Neural cell (in vitro differentiated cells): ENCODE measurements around the gene SCRG1.

Experiments used
- EP300 ChIP-seq: fragments of 450-650 bp; conservative IDR thresholded peaks from 2 replicates; pipeline ENCODE4 v1.6.1; 2014; ENCODE audit warnings: antibody characterized with exemption, mild to moderate bottlenecking, moderate library complexity; ENCODE audit not compliant: poor library complexity, severe bottlenecking
- EZH2 ChIP-seq: fragments of 200-600, 300-800 bp; shearing (Covaris generic), sonication (generic); IDR thresholded peaks from 2 replicates; pipeline ENCODE4 v1.6.1; 2014; ENCODE audit warnings: antibody characterized with exemption, low read length, borderline replicate concordance, mild to moderate bottlenecking; ENCODE audit not compliant: insufficient read depth, poor library complexity, severe bottlenecking
- MXI1 ChIP-seq: fragments of 450-650 bp; conservative IDR thresholded peaks from 2 replicates; pipeline ENCODE4 v1.6.1; 2014; ENCODE audit warnings: antibody characterized with exemption, mild to moderate bottlenecking; ENCODE audit not compliant: poor library complexity, severe bottlenecking
- POLR2AphosphoS5 ChIP-seq: IDR thresholded peaks from 2 replicates; pipeline ENCODE4 v1.6.1; 2012
- RAD21 ChIP-seq: fragments of 450-650 bp; conservative IDR thresholded peaks from 2 replicates; pipeline ENCODE4 v1.6.1; 2014; ENCODE audit warnings: antibody characterized with exemption, mild to moderate bottlenecking, moderate library complexity
- TAF1 ChIP-seq: IDR thresholded peaks from 2 replicates; pipeline ENCODE4 v1.6.1; 2012; ENCODE audit warnings: low read depth
- TF ChIP-seq, protein P1 (sequence below): fragments of 450-650 bp; IDR thresholded peaks from 2 replicates; pipeline ENCODE4 v1.5.1; 2014; ENCODE audit warnings: antibody characterized with exemption, mild to moderate bottlenecking, moderate library complexity; ENCODE audit not compliant: poor library complexity, severe bottlenecking

DNA sequence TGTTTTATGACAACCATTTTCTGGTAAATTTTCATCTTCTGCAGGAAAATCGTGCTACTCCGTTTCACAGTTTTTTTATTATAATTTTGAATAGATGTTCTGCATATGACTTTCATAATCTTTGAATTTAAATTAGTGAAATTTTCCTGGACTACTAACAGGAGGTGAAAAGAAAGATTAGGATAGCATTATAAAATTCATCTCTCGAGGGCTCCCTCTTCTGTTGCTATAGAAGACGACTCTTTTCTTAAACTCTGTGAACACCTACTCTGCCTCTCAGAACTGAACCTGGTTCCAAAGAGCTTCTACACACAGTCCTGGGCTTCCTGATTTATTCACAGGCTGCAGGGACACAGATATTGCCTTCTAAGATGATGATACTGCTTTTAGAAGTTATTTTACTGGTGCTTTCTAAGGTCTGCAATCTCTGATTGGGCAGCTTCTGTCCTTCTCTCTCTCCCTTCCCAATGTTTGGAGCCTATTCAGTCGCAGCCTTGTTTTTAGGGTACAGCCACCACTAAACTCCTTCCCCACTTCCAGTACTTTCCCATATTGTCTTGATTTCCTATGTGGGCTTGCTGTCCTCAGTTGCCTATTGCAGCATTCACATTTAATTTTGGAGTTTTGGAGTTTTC, 38.2 kb downstream of the SCRG1 start:
- TF ChIP-seq, protein P1, sequence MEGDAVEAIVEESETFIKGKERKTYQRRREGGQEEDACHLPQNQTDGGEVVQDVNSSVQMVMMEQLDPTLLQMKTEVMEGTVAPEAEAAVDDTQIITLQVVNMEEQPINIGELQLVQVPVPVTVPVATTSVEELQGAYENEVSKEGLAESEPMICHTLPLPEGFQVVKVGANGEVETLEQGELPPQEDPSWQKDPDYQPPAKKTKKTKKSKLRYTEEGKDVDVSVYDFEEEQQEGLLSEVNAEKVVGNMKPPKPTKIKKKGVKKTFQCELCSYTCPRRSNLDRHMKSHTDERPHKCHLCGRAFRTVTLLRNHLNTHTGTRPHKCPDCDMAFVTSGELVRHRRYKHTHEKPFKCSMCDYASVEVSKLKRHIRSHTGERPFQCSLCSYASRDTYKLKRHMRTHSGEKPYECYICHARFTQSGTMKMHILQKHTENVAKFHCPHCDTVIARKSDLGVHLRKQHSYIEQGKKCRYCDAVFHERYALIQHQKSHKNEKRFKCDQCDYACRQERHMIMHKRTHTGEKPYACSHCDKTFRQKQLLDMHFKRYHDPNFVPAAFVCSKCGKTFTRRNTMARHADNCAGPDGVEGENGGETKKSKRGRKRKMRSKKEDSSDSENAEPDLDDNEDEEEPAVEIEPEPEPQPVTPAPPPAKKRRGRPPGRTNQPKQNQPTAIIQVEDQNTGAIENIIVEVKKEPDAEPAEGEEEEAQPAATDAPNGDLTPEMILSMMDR, result peak; percentile 29
- TF ChIP-seq TAF1 (no peak), MXI1 (no peak), POLR2AphosphoS5 (no peak), EZH2 (no peak), EP300 (no peak), RAD21 (no peak)
